HG03066 (cell line): ENCODE data around the gene GSN.

Source experiments
- ATAC-seq: cut with Tn5 transposase; IDR thresholded peaks from one replicate; pipeline ENCODE4 v1.9.1; 2021; ENCODE audit warnings: low read depth; ENCODE audit not compliant: unreplicated experiment

The GSN gene

DNA sequence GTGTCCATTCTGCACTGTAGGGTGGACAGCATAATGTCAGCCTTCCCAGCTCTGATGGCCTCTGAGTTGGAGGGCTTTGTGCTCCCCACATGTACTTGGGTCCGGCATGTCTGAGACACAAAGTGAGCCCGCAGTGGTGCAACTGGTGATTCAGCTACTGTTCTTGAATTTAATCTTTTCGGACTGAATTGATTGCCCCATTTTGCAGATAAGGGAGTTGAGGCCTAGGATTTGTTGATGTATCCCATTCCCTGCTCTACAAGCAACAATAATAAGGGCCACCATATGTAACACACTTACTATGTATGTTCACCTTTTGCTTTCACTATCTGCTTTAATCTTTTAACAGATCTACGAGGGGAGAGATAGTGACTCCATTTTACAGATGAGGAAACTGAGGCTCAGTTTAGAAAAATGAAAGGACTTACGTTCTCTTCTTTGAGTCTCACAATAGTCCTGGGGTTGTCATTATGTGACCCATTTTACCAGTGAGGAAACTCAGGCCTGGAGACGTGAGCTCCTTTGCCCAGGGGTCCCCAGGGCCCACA, 4.5 kb downstream of the GSN start:
- no peak for ATAC-seq

DNA sequence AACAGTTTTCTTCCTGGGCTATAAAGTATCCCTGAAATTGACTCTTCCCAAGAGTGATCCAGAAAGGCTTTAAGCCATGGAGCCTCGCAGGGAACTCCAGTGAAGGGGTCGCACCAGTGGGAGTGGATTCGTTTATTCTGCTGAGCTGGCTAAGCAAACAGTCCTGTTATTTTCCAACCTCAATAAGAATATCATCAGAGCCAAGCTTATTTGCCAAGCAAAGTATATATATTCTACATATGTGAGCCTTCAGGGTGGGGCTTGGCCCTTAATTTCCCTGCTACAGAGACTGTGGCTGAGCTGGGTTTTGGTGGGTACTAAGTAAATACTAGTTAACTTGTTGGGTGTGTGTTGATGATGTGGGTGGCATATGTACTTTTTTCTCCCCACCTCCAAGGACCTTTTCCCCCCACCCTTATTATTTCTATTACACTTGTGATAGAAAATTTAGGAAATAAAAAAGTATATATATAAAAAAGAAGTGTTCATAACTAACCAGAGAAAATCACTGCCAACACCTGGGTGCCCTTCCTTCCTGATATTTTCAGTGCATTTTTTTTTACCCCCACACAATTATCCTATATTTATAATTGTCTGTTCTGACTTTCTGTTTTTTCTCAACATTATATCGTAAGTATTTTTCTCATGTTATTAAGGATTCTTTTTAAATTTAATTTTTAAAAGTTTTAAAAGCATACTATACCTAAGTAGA, 5.3 kb downstream of the GSN start:
- ATAC-seq, result no peak

GRCh38 chr9:121274851-121275250, 6.9 kb downstream of the GSN start:
- ATAC-seq, result no peak

- ATAC-seq, result no peak
These were observed 8.1 kb downstream of the GSN start for GRCh38 chr9:121275781-121276658.

DNA sequence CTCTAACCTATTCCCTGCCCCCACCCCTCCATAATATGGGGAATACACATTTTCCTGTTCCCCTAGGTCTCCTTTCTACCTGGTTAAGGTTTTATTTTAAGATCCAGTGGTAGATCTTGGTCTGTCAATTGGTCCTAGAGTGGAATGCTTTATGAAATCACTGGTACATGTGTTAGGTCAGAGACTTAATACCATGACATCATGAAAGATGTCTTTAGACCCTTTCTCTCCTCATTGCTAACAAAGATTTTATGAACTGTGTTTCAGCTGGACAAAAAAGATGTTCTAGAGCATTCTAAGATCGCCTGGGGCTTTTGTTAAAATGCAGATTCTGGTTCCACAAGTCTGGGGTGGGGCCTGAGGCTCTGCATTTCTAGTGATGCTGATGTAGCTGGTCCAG, 9.1 kb downstream of the GSN start:
- no peak for ATAC-seq

DNA sequence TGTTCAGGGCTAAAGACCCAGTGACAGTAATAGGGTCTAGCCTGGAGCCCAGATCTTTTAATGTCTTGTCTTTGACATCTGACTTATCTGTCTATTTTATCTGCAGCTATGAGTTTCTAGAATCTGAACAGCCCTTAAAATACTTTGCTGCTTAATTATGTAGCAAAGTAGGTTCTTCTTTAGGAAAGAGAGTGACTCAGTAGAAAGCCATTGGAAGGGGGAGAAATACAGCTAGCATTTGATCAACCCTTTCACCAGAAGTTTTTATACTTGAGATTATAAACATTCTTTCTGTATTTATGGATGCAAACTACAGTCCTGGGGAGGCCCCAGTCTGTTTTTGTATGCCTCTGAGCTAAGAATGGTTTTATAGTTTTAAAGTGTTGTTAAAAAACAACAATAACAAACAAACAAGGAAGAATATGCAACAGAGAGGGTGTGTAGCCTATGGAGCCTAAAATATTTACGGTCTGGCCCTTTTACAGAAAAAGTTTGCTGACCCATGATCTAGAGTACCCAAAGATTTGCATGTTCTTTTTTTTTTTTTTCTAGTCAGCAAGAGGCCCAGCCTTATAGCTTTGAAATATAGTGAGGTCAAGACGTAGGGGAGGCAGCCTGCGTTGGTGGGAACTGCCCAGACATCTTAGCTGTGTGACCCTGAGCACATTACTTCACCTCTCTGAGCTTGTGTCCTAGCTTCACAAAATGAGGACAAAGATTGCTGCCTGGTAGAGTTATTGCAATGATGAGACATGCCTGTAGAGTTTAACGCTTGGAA, 9.7 kb downstream of the GSN start:
- ATAC-seq, result no peak

GRCh38 chr9:121278477-121279261, 10.7 kb downstream of the GSN start:
- no peak for ATAC-seq

- no peak for ATAC-seq
These were observed 11.9 kb downstream of the GSN start for GRCh38 chr9:121279776-121280388.

- no peak for ATAC-seq
These were observed 13.0 kb downstream of the GSN start for GRCh38 chr9:121280715-121281613.

DNA sequence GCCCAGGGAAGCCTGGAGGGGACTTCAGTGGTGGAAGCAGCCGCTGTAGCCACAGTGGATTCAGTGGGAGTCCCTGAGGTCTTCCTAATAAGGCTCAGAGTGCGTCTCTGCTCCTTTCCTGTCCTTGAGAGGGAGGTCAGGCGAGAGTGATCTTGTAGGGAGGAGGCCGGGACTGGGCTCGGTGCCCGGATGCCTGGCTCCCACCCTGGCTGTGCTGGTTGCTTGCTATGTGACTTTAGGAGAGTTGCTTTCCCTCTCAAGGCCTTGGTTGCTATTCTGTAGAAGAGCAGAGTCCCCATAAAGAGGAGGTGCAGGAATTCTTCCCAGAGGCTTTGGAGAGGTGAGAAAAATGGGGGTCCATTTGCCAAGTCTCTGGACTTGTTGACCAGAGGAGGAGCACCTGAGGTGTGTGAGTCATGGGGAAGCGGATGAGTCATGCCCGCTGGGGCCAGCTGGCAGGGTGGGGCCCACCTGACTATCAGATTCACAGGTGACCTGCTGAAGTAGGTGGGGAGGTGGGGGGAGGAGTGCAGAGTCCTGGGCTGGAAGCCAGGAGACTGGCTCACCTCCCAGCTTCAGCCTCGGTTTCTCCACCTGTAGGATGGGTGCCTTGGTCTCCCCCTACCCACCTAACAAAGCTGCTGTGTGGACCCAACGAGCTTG, 13.8 kb downstream of the GSN start:
- no peak for ATAC-seq

GRCh38 chr9:121282277-121283079, 14.5 kb downstream of the GSN start:
- ATAC-seq, result no peak

DNA sequence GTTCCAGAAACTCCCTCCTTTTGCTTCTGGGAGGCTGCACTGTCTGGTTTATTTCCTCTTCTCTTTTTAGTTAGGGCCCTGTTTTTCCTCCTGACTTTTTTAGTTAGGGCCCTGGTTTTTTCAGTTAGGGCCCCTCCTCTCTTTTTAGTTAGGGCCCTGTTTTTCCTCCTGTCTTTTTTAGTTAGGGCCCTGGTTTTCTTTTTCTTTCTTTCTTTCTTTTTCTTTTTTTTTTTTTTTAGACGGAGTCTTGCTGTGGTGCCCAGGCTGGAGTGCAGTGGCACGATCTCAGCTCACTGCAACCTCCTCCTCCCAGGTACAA, 15.1 kb downstream of the GSN start:
- no peak for ATAC-seq

GRCh38 chr9:121283856-121284732, 16.1 kb downstream of the GSN start:
- no peak for ATAC-seq

DNA sequence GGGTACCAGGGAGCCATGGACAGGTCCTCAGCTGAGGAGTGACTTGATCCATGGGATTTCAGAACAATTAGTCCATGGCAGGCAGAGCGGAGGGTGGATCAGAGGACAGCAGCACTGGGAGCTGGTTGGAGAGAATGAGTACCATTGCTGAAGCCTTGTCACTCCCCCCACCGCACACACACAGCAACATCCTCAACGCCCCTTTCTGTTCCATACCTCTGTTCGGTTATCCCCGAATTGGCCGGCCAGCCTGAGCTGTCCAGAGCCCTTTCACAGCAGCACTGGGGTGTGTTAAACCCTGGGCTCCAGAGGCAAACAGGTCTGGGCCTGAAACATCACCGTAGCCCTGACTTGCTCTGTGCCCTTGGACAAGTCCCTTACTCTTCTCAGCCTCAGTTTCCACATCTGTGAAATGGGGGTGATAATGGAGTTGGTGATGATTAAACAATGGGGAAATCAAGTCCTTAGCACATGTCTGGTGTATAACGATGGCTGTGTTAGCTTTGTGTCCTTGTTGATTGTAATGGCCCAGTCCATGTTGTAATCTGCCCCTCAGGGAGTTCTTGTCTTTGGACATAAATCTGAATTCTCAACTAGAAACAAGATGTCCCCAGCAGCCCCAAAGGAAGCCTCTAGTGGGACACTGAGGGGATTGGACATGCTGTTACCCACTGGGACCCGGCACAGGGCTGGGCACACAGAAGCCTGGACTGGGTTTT, 16.9 kb downstream of the GSN start:
- ATAC-seq, result no peak

DNA sequence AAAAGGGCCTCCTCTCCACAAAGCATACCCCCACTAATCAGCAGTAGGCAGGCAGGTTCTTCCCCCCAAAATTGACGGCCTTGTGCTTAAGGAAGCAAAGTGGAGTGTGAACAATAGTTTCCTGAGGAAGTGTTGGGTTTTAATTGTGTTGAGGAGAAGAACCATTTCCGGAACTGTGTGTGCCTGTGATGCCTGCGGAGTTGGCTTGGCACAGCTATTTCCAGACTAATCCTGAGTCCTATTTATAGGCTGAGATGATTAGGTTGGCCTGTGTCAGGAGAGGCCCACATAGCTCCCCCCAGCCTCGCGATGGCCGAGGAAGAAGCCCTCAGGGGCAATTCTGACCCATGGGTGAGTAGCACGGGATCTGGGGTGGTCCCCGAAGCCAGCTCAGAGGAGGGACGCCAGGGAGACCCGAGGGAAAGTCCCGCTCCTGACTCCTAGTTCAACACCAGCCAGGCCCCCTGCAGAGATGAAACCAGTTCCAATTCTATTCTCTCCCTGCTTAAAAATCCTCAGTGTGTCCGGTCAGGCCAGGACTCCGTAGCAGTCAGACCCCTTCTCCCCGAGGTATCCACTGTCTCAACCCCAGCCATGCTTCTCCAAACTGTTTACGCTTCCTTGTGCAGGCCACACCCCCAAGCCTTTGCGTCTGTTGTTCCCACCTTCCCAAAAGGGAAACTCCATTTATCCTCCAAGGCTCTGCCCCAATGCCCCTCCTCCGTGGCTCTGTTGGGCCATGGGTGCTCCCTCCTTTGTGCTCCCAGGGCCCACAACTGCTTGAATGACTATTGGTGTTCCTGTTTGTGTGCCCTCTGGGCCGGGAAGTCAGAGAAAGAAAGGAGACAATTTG, 18.1 kb downstream of the GSN start:
- ATAC-seq, result no peak
